ENCODE results near the gene PHETA1. TPM values are rescaled to one million over a fixed set of nuclear protein-coding genes. Genes with fewer than 3 reads are reported as not detected.

The PHETA1 gene
- total and polyA plus RNA-seq, 3 donors from 2014 or later: 13.7 to 27.2 (median 16.1) TPM

GRCh38 chr12:111353603-111354295 lies 15.1 kb downstream of the PHETA1 start:
- WGBS, 2 donors: 70 to 90% methylated on average over 2 to 5 of the region's 5 CpGs
- Histone ChIP-seq H3K4me3 (no peak overlapping the region), H3K27ac (no peak overlapping the region), H3K36me3 (ENCODE audit: low read depth, missing control alignments) (no peaks in the 10 kb centered on the region), H3K9me3 (no peaks in the 10 kb centered on the region), H3K27me3 (no peaks in the 10 kb centered on the region), H3K4me1 (no peaks in the 10 kb centered on the region)
- DNase-seq: no peak
- no peak for TF ChIP-seq POLR2A (IDR thresholded peaks at IDR 0.05)
- TF ChIP-seq, protein P1, sequence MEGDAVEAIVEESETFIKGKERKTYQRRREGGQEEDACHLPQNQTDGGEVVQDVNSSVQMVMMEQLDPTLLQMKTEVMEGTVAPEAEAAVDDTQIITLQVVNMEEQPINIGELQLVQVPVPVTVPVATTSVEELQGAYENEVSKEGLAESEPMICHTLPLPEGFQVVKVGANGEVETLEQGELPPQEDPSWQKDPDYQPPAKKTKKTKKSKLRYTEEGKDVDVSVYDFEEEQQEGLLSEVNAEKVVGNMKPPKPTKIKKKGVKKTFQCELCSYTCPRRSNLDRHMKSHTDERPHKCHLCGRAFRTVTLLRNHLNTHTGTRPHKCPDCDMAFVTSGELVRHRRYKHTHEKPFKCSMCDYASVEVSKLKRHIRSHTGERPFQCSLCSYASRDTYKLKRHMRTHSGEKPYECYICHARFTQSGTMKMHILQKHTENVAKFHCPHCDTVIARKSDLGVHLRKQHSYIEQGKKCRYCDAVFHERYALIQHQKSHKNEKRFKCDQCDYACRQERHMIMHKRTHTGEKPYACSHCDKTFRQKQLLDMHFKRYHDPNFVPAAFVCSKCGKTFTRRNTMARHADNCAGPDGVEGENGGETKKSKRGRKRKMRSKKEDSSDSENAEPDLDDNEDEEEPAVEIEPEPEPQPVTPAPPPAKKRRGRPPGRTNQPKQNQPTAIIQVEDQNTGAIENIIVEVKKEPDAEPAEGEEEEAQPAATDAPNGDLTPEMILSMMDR (IDR thresholded peaks at IDR 0.05): no peak
- intact Hi-C loops (cut with DNase I; ENCODE audit: low total_unique reads): no loop called here

DNA sequence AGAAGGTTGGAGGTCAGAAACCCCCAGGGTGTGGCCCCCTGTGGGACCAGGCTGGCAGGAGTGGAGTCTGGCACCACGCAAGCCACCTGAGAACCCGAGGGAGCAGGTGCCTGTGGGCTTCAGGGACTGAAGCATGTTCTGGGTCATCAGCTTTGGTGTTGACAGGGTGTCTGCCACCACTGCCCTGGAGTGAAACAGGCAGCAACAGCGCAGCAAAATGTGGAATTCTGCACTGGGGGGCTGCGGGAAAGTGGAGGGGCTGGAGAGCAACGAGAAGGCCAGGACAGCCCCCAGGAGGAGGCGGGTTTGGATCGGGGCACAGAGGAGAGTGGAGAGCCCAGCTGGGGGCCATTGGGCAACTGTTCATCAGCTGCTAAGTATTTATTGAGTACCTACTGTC lies 15.9 kb downstream of the PHETA1 start:
- TF ChIP-seq POLR2A (IDR thresholded peaks at IDR 0.05): no peak
- TF ChIP-seq, protein P1 (IDR thresholded peaks at IDR 0.05): no peak
- no peak overlapping the region for H3K27ac ChIP-seq
- H3K36me3 ChIP-seq (ENCODE audit: low read depth, missing control alignments): no peaks in the 10 kb centered on the region
- no peaks in the 10 kb centered on the region for H3K27me3 ChIP-seq
- WGBS, 2 donors: 84 to 86% methylated on average over 7 of the region's 7 CpGs
- no peaks in the 10 kb centered on the region for H3K4me1 ChIP-seq
- intact Hi-C loops (cut with DNase I; ENCODE audit: low total_unique reads): no loop called here
- DNase-seq: no peak
- H3K4me3 ChIP-seq: no peak overlapping the region
- no peaks in the 10 kb centered on the region for H3K9me3 ChIP-seq

DNA sequence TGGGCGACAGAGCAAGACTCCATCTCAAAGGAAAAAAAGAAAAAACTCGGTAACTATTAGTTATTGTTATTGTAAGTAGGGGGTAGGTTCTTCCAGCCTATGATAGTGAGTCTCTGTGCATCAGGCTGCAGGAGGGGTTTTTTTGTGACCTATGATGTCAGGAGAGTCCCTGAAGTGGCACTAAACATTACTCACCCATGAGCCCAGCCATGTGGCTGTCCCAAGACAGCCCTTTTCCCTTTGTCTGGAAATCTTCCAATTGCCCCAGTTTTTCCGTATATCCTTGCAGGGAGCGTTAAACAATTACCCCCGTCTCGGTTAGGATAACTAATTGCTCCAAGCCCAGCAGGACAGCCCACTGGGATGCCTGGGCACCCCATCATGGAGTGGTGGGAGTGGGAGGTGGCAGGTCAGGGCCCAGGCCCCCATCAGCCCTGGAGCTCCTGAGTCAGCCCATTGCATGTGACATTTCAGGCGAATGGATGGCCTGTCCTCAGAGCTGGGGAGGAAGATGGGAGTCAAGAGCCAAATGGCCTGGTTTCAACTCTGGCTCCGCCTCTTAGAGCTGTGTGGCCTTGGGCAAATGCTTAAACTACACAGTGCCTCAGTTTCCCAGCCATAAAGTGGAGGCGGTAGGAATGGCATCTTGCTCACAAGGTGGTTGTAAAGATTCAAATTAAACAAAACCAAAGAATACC lies 16.4 kb downstream of the PHETA1 start:
- WGBS, 2 donors: 87 to 93% methylated on average over 6 to 9 of the region's 9 CpGs
- Histone ChIP-seq H3K9me3 (no peaks in the 10 kb centered on the region), H3K27ac (no peak overlapping the region), H3K27me3 (no peaks in the 10 kb centered on the region), H3K4me3 (no peak overlapping the region), H3K36me3 (ENCODE audit: low read depth, missing control alignments) (no peaks in the 10 kb centered on the region), H3K4me1 (no peaks in the 10 kb centered on the region)
- no peak for DNase-seq
- no peak for TF ChIP-seq POLR2A (IDR thresholded peaks at IDR 0.05)
- TF ChIP-seq, protein P1 (IDR thresholded peaks at IDR 0.05): no peak
- intact Hi-C loops (cut with DNase I; ENCODE audit: low total_unique reads): no loop called here

- no peak overlapping the region for H3K27ac ChIP-seq
- WGBS, 2 donors: 69 to 87% methylated on average over 2 of the region's 2 CpGs
- DNase-seq: no peak
- intact Hi-C loops (cut with DNase I; ENCODE audit: low total_unique reads): no loop called here
- H3K36me3 ChIP-seq (ENCODE audit: low read depth, missing control alignments): no peaks in the 10 kb centered on the region
- H3K27me3 ChIP-seq: no peaks in the 10 kb centered on the region
- H3K4me1 ChIP-seq: no peaks in the 10 kb centered on the region
- TF ChIP-seq, protein P1 (IDR thresholded peaks at IDR 0.05): no peak
- TF ChIP-seq POLR2A (IDR thresholded peaks at IDR 0.05): no peak
- H3K4me3 ChIP-seq: no peak overlapping the region
- H3K9me3 ChIP-seq: no peaks in the 10 kb centered on the region
Measured at GRCh38 chr12:111351026-111351425, 17.9 kb downstream of the PHETA1 start.

Measured in testis (tissue), 3 donors.